Measurements from ENCODE around the gene IMP3. TPM values are rescaled to one million over a fixed set of nuclear protein-coding genes. Genes with fewer than 3 reads are reported as not detected.
"Not testable (repeated sequence)": the region's sequence is repeated elsewhere in the genome, so short reads cannot be mapped to it uniquely, and the experiment has no call there.

The IMP3 gene
- polyA plus RNA-seq, 1 donor = 63.1 TPM

DNA sequence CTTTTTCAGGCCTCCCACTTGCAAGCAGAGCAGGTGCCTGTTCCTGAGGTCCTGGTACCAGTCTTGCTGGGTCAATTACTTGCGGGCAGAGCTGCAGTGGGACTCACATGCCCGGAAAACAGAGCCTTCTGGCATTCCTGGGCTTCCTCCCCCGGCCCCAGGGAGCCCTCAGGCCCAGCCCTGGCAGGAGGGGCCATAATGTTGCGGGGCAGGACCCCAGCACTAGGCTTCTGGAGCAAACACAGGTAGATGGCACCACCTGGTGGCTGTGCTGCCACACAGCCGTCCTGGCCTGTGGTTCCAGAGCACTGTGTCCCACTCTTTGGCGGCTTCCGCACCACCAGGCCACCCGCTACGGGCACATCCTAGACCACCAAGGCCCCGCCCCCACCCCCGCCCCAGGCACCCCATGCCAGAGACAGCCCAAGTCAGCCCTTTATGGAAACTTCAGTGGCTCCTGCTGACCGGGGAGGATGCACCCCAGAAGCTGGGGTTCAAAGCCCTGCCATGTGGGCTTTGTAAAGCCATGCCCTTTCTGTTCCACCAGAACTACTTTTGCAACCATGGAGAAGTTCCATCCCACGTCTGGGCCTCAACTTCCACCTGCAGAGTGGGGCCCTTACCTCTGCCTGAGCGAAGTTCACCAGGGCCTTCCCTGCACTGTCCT lies 43.8 kb upstream of the IMP3 start:
- not testable (repeated sequence) for H3K27ac ChIP-seq (ENCODE audit: low read length); H3K9me3 ChIP-seq (ENCODE audit: control insufficient read depth, low read depth, low read length); H3K36me3 ChIP-seq (ENCODE audit: control insufficient read depth, insufficient read depth, low read length); H3K27me3 ChIP-seq (ENCODE audit: control insufficient read depth, insufficient read depth, low read length)
- Histone ChIP-seq H3K4me1 (ENCODE audit: control insufficient read depth, insufficient read depth, low read length) (peaks cover 14% of the 10 kb centered on the region), H3K4me3 (ENCODE audit: low read length) (peak overlapping the region; percentile 10)
- DNase-seq = peak; percentile 56 to 64
- no CpG with 5 or more reads among the region's 14 CpGs for WGBS (ENCODE audit: insufficient coverage, low lambda C conversion rate)

DNA sequence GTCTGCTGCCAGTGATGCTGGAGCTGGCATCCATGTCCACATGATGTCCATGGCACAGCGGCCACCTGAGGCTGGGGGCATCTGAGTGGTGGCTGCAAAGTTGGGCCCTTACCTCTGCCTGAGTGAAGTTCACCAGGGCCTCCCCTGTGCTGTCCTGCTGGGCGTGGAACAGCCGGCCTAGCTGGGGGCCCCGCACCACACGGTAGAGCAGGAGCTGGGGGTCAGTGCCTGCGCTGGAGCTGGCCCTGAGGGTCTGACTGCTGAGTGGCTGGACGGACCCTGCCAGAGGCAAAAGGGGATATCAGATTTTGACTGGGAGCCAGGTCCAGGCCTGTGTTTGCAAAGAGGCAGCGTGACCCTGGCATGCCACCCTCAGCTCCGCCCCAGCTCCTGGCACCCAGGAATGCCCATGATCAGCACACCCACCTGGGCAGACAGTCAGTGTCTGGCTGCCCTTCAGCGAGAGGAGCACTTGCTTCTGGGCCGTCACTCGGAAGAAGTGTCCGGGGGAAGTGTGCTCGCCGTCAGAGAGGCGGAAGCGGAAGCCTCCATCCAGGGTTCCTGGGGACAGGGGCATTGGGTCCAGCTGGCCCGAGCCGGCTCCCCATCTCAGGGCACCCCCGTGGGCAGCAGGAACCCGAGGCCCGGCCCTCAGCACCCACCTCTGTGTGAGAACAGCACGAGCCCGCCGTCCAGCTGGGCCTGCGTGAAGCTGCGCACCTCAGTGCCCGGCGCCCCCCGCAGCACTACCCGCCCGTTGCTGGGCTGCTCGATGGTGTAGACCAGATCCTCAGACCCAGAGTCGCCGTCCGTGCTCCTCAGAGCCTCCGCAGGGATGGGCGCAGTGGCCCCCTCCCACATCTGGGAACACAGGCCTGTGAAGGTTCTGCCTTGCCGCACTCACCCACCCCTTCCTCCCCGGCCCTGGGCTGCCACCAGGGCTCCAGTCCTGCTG lies 42.4 kb upstream of the IMP3 start:
- no peak overlapping the region for H3K27ac ChIP-seq (ENCODE audit: low read length)
- WGBS (ENCODE audit: insufficient coverage, low lambda C conversion rate) = no CpG with 5 or more reads among the region's 40 CpGs
- peaks cover 22% of the 10 kb centered on the region for H3K4me1 ChIP-seq (ENCODE audit: control insufficient read depth, insufficient read depth, low read length)
- H3K36me3 ChIP-seq (ENCODE audit: control insufficient read depth, insufficient read depth, low read length) = no peaks in the 10 kb centered on the region
- no peaks in the 10 kb centered on the region for H3K27me3 ChIP-seq (ENCODE audit: control insufficient read depth, insufficient read depth, low read length)
- no peak overlapping the region for H3K4me3 ChIP-seq (ENCODE audit: low read length)
- no peak for DNase-seq
- H3K9me3 ChIP-seq (ENCODE audit: control insufficient read depth, low read depth, low read length) = no peaks in the 10 kb centered on the region

DNA sequence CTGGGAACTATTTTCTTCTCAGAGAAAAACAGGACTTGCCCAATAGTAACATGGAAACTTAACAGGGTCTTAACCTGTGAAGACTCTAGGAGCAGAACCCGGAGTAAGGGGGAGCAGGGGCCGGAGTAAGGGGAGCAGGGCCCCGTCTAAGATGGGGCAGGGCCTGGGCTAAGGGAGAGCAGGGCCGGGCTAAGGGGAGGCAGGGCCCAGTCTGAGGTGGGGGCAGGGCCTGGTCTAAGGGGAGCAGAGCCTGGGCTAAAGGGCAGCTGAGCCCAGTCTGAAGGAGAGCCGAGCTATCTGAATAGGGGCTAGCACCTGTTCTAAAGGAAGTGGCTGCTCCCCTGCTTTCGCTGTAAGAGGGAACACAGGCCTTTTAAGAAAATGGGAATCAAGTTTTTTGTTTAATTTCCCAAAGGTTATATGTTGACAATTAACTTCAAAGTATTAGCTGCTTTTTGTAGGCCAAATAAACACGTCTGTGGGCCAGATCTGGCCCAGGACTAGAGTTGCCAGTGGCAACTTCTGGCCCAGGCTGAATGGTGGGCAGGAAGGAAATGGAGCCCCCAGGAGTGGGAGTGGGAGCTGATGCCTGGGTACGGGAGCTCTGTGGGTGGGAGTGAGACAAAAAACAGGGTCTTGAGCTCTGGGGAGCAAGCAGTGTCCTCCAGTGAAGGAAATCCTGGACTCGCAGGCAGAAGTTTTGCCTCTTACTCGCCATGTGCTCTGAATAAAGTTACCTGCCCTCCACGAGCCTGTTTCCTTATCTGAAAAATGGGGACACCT lies 40.2 kb upstream of the IMP3 start:
- no peak for DNase-seq
- Histone ChIP-seq H3K9me3 (ENCODE audit: control insufficient read depth, low read depth, low read length) (peaks cover 8% of the 10 kb centered on the region), H3K27ac (ENCODE audit: low read length) (no peak overlapping the region), H3K36me3 (ENCODE audit: control insufficient read depth, insufficient read depth, low read length) (peaks cover 6% of the 10 kb centered on the region), H3K27me3 (ENCODE audit: control insufficient read depth, insufficient read depth, low read length) (no peaks in the 10 kb centered on the region), H3K4me1 (ENCODE audit: control insufficient read depth, insufficient read depth, low read length) (peaks cover 28% of the 10 kb centered on the region), H3K4me3 (ENCODE audit: low read length) (no peak overlapping the region)
- no CpG with 5 or more reads among the region's 11 CpGs for WGBS (ENCODE audit: insufficient coverage, low lambda C conversion rate)

DNA sequence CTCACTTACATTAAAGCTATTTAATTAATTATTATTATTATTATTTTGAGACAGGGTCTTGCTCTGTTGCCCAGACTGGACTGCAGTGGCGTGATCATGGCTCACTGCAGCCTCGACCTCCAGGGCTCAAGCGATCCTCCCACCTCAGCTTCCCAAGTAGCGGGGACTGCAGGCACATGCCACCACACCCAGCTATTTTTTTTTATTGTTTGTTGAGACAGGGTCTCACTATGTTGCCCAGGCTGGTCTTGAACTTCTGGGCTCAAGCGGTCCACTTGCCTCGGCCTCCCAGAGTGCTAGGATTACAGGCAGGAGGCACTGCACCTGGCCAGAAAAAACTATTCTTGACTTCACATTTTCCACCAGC lies 38.3 kb upstream of the IMP3 start:
- not testable (repeated sequence) for H3K9me3 ChIP-seq (ENCODE audit: control insufficient read depth, low read depth, low read length); DNase-seq; H3K27me3 ChIP-seq (ENCODE audit: control insufficient read depth, insufficient read depth, low read length); H3K4me3 ChIP-seq (ENCODE audit: low read length); H3K27ac ChIP-seq (ENCODE audit: low read length); H3K36me3 ChIP-seq (ENCODE audit: control insufficient read depth, insufficient read depth, low read length)
- WGBS (ENCODE audit: insufficient coverage, low lambda C conversion rate) = no CpG with 5 or more reads among the region's 6 CpGs
- H3K4me1 ChIP-seq (ENCODE audit: control insufficient read depth, insufficient read depth, low read length) = peaks cover 31% of the 10 kb centered on the region

DNA sequence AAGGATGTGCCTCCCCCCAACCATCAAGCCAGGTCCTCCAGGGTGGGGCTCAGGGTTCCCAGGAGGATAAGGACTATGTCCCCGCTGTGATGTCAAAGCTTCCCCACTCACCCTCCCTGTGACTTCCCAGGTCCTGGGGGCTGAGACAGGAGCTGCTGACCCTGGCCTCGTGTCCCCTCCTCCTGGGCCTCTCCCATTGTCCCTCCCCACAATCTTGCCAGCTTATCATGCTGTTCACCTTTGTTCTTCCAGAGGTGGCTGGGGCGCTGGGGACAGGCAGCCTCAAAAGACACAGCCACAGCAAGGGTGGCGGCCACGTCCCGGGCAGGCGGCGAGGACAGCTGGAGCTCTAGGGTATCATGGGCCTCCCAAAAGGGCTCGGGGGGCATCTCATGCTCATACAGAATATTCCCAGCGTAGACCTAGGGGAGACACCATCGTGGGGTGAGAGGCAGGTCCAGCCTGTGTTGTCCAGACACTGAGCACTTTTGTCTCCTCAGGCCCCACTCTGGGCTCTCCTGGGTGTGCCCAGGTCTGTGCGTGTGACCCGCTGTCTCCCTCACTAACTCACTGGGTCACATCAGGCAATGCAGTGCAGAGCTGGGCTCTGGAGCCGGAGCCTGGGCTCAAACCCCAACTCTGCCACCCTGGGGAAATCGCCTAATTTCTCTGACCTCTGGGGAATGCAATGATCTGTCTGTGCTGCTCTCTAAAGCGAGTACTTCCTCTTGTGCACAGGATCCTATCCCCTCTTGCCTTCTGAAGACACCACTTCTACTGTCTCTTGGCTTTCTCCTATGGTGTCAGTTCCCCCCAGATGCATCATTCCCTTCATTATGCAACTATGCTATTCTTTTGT lies 37.7 kb upstream of the IMP3 start:
- WGBS (ENCODE audit: insufficient coverage, low lambda C conversion rate) = no CpG with 5 or more reads among the region's 16 CpGs
- peaks cover 6% of the 10 kb centered on the region for H3K36me3 ChIP-seq (ENCODE audit: control insufficient read depth, insufficient read depth, low read length)

DNA sequence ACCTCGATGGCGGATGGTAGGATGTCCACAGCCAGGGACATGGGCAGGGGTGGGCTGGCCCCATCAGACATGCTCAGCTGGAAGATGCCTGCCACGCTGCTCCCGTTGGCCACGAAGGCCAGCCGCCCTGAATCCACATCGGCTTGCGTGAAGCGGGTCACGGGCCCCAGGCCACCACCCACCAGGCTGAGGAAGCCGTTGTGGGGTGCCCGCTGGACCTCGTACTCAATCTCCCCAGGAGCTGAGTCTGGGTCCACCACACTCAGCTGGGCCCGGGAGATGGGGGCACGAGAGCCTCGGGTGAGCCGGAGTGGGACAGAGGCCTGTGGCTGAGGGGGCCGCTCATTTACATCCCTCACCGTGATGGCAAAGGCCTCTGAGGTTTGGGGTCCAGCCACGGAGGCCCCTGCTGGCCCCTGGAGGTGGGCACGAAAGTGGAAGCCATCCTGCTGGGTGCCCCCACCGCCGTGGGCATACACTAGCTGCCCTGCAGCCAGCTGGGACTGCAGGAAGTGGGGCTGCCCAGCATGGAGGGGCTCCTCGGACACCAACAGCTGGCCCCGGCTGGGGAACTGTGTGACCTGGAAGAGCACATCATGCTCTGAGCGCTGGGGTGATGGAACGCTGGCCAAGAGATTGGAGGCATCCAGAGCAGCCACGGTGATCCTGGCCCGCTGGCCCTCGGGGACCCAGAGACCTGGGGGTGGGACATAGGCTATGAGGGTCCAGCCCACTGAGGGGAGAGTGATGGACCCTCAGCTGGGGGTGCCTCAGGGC lies 36.9 kb upstream of the IMP3 start:
- H3K27ac ChIP-seq (ENCODE audit: low read length) = no peak overlapping the region
- peaks cover 44% of the 10 kb centered on the region for H3K4me1 ChIP-seq (ENCODE audit: control insufficient read depth, insufficient read depth, low read length)
- DNase-seq = no peak
- H3K27me3 ChIP-seq (ENCODE audit: control insufficient read depth, insufficient read depth, low read length) = no peaks in the 10 kb centered on the region
- WGBS (ENCODE audit: insufficient coverage, low lambda C conversion rate) = no CpG with 5 or more reads among the region's 30 CpGs
- peaks cover 6% of the 10 kb centered on the region for H3K36me3 ChIP-seq (ENCODE audit: control insufficient read depth, insufficient read depth, low read length)
- peaks cover 8% of the 10 kb centered on the region for H3K9me3 ChIP-seq (ENCODE audit: control insufficient read depth, low read depth, low read length)
- H3K4me3 ChIP-seq (ENCODE audit: low read length) = no peak overlapping the region

More for the DNA sequence above, 37.7 kb upstream of the IMP3 start:
- no peak overlapping the region for H3K27ac ChIP-seq (ENCODE audit: low read length)
- H3K27me3 ChIP-seq (ENCODE audit: control insufficient read depth, insufficient read depth, low read length) = no peaks in the 10 kb centered on the region
- DNase-seq = peak in 1 of 2 donors; percentile 65
- H3K4me1 ChIP-seq (ENCODE audit: control insufficient read depth, insufficient read depth, low read length) = peaks cover 36% of the 10 kb centered on the region
- H3K4me3 ChIP-seq (ENCODE audit: low read length) = no peak overlapping the region
- peaks cover 8% of the 10 kb centered on the region for H3K9me3 ChIP-seq (ENCODE audit: control insufficient read depth, low read depth, low read length)

DNA sequence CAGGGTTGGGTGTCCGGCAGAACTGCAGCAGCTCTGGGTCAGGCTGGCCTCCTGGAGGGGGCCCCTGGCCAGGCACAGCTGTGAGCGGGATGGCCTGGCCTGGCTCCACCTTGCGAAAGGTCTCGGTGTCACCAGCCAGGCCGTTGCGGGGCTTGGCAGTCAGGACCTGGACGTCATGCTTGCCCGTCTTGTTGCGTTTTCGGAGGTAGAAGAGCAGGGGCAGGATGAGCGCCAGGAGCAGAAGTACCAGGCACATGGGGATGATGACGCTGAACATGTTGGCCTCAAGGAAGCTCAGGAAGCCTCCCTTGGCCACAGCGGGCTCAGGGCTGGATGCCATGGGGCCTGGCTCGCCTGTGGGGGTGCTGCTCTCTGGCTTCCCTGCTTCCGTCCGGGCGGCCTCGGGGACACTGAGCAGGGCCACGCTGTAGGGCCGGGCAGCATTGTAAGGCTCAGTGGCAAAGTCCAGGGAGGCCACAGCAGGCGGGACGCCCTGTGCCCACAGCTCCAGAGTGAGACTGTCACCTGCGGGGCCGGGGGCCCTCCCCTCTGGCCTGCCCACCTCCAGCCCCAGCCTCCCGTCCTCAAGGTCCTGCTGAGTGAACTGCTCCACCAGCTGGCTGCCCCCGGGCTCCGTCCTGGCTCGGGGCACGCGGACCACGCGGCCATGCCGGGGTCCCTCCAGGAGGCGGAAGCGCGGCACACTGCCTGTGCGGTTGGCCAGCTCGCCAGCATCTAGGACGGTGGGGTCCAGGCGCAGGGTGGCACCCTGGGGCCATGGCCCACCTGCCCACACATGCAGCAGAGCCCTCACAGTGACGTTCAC lies 35.8 kb upstream of the IMP3 start:
- Histone ChIP-seq H3K9me3 (ENCODE audit: control insufficient read depth, low read depth, low read length) (peaks cover 8% of the 10 kb centered on the region), H3K27ac (ENCODE audit: low read length) (no peak overlapping the region), H3K4me3 (ENCODE audit: low read length) (no peak overlapping the region), H3K4me1 (ENCODE audit: control insufficient read depth, insufficient read depth, low read length) (peaks cover 44% of the 10 kb centered on the region), H3K27me3 (ENCODE audit: control insufficient read depth, insufficient read depth, low read length) (no peaks in the 10 kb centered on the region), H3K36me3 (ENCODE audit: control insufficient read depth, insufficient read depth, low read length) (peaks cover 6% of the 10 kb centered on the region)
- WGBS (ENCODE audit: insufficient coverage, low lambda C conversion rate) = no CpG with 5 or more reads among the region's 41 CpGs
- DNase-seq = peak; percentile 42 to 66

DNA sequence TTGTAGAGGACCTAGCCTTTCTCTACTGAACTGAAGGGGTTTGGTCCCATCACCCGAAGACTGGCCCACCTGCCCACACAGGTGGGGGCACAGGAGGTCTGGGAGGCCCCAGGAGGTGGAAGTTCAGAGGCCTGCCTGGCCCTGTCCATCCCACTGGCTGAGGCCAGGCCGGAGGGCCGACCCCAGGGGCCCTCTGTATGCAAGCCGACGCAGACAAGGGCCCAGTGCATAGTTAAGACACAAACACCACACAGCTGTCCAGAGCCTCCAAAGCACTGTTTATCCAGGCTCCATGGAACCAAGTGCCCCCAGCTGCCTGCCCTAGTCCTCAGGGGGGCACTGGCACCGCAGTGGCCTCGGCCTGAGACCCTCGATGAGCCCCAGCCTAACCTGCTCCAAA lies 34.3 kb upstream of the IMP3 start:
- Histone ChIP-seq H3K9me3 (ENCODE audit: control insufficient read depth, low read depth, low read length) (peaks cover 8% of the 10 kb centered on the region), H3K36me3 (ENCODE audit: control insufficient read depth, insufficient read depth, low read length) (peaks cover 6% of the 10 kb centered on the region), H3K4me3 (ENCODE audit: low read length) (no peak overlapping the region), H3K27ac (ENCODE audit: low read length) (no peak overlapping the region), H3K4me1 (ENCODE audit: control insufficient read depth, insufficient read depth, low read length) (peaks cover 35% of the 10 kb centered on the region), H3K27me3 (ENCODE audit: control insufficient read depth, insufficient read depth, low read length) (no peaks in the 10 kb centered on the region)
- WGBS (ENCODE audit: insufficient coverage, low lambda C conversion rate) = no CpG with 5 or more reads among the region's 8 CpGs
- DNase-seq = no peak
